ENCODE data around the gene LTB4R.
"Not testable (repeated sequence)": the region's sequence is repeated elsewhere in the genome, so short reads cannot be mapped to it uniquely, and the experiment has no call there.

LTB4R gene

GRCh38 chr14:24325041-24325530 is 13.8 kb downstream of the LTB4R start:
- no peak for DNase-seq

GRCh38 chr14:24325963-24326362 is 14.7 kb downstream of the LTB4R start:
- DNase-seq: no peak

- no peak for DNase-seq
Observed at GRCh38 chr14:24327303-24327702, 16.0 kb downstream of the LTB4R start.

- DNase-seq: not testable (repeated sequence)
Observed at GRCh38 chr14:24327914-24328313, 16.6 kb downstream of the LTB4R start.

GRCh38 chr14:24329073-24329663 is 17.9 kb downstream of the LTB4R start:
- no peak for DNase-seq

- no peak for DNase-seq
Observed at GRCh38 chr14:24329736-24330135, 18.4 kb downstream of the LTB4R start.

GRCh38 chr14:24330973-24331674 is 19.8 kb downstream of the LTB4R start:
- no peak for DNase-seq

GRCh38 chr14:24331731-24332267 is 20.5 kb downstream of the LTB4R start:
- DNase-seq: no peak

- DNase-seq: peak; percentile 49
Observed at GRCh38 chr14:24332268-24332993, 21.1 kb downstream of the LTB4R start.

- DNase-seq: no peak
Observed at GRCh38 chr14:24334431-24335291, 23.4 kb downstream of the LTB4R start, which contains the start of gene ADCY4. Gene ADCY4 (minus strand): TSS chr14:24335071. CDS start chr14:24334652, 419 bp downstream.

- DNase-seq: no peak
Observed at GRCh38 chr14:24335461-24336171, 24.3 kb downstream of the LTB4R start.

GRCh38 chr14:24337144-24337823 is 26.0 kb downstream of the LTB4R start:
- no peak for DNase-seq

- no peak for DNase-seq
Observed at GRCh38 chr14:24337824-24338175, 26.5 kb downstream of the LTB4R start.

- DNase-seq: no peak
Observed at GRCh38 chr14:24338843-24339242, 27.5 kb downstream of the LTB4R start.

GRCh38 chr14:24339284-24340151 is 28.2 kb downstream of the LTB4R start, which contains the start of gene RIPK3:
Gene RIPK3 (minus strand): TSS chr14:24339991. CDS start chr14:24339826, 165 bp downstream.
- no peak for DNase-seq

- no peak for DNase-seq
Observed at GRCh38 chr14:24340606-24341005, 29.3 kb downstream of the LTB4R start.

- DNase-seq: no peak
Observed at GRCh38 chr14:24342889-24343288, 31.6 kb downstream of the LTB4R start.

- DNase-seq: no peak
Observed at GRCh38 chr14:24343795-24344660, 32.7 kb downstream of the LTB4R start.

- DNase-seq: no peak
Observed at GRCh38 chr14:24347134-24347533, 35.8 kb downstream of the LTB4R start.
